OCI-LY7 (cell line): ENCODE results near the gene PPP6R3.
"Not testable (repeated sequence)": the region's sequence is repeated elsewhere in the genome, so short reads cannot be mapped to it uniquely, and the experiment has no call there.

ENCODE experiments used
- EZH2phosphoT487 ChIP-seq: fragments of 200-600 bp; sonication (generic); IDR thresholded peaks from 2 replicates; pipeline ENCODE4 v1.6.1; 2018; ENCODE audit warnings: low read depth, borderline replicate concordance, mild to moderate bottlenecking, mixed run types, antibody characterized with exemption, low read length, moderate library complexity, mixed read lengths
- TF ChIP-seq, protein P1 (sequence below): fragments of 200-600 bp; sonication (generic); conservative IDR thresholded peaks from 2 replicates; pipeline ENCODE4 v1.5.1; 2014; ENCODE audit warnings: mild to moderate bottlenecking, antibody characterized with exemption, low read length, moderate library complexity, mixed read lengths

DNA sequence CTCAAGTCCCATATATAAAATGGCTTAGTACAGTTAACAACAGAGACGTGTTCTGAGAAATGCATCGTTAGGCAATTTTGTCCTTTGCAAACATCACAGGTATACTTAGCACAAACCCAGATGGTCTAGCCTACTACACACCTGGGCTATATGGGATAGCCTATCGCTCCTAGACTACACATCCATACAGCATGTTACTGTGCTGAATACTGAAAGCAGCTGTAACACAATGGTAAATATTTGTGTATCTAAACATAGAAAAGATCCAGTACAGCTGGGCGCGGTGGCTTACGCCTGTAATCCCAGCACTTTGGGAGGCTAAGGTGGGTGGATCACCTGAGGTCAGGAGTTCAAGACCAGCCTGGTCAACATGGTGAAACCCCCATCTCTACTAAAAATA, 2.2 kb upstream of the PPP6R3 start:
- TF ChIP-seq, protein P1, sequence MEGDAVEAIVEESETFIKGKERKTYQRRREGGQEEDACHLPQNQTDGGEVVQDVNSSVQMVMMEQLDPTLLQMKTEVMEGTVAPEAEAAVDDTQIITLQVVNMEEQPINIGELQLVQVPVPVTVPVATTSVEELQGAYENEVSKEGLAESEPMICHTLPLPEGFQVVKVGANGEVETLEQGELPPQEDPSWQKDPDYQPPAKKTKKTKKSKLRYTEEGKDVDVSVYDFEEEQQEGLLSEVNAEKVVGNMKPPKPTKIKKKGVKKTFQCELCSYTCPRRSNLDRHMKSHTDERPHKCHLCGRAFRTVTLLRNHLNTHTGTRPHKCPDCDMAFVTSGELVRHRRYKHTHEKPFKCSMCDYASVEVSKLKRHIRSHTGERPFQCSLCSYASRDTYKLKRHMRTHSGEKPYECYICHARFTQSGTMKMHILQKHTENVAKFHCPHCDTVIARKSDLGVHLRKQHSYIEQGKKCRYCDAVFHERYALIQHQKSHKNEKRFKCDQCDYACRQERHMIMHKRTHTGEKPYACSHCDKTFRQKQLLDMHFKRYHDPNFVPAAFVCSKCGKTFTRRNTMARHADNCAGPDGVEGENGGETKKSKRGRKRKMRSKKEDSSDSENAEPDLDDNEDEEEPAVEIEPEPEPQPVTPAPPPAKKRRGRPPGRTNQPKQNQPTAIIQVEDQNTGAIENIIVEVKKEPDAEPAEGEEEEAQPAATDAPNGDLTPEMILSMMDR: not testable (repeated sequence)
- not testable (repeated sequence) for TF ChIP-seq EZH2phosphoT487
